CD4-positive, alpha-beta T cell treated with Interleukin-4 for 4 hours (primary cell): ENCODE measurements around the gene ATOH7.
"Not testable (repeated sequence)": the region's sequence is repeated elsewhere in the genome, so short reads cannot be mapped to it uniquely, and the experiment has no call there.

Experiments used
- DNase-seq: peaks from one replicate; pipeline ENCODE4 v3.0.0-alpha.2; 2020

ATOH7 gene

DNA sequence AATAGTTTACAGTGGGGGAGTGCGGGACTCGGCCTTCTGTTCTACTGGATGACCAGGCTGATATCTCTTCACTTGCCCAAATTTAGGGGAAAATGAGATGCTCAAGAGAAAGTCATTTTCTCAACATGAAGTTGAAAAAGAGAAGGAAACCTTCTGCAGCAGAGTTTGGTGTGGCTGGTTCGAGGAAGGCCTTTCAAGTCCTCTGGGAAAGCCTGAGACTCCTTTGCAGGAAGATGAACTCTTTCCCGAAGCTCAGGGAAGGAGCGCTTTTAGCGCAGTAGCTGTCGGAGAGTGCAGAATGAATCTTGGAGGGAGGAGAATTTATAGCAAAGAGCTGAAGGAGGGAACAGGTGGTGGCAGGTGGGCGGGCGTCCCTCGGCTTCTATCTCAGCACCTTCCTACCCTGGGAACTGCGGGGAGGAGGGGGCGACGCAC is at the start of gene ATOH7:
ATOH7 (minus strand) TSS at position 297 of the 435 bp plus-strand sequence. CDS start 436 bp downstream, outside the sequence.
- DNase-seq = no peak

DNA sequence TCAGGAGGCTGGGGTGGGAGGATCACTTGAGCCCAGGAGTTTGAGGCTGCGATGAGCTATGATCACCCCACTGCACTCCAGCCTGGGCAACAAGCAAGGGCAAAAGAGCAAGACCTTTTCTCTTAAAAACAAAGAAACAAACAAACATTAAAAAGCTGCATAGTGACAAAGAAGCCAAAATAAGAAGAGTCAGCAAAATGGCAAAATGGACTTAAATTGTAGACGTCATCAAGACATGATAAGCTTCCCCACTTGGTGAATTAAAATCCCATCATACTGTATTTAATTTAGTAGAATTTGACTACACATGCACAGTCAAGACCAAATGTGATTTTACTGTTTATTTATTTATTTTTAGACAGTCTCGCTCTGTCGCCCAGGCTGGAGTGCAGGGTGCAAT is 48.8 kb upstream of the ATOH7 start:
- no peak for DNase-seq

- DNase-seq = not testable (repeated sequence)
Observed at GRCh38 chr10:68278906-68279753, 47.2 kb upstream of the ATOH7 start.

GRCh38 chr10:68277814-68278213 is 45.9 kb upstream of the ATOH7 start:
- DNase-seq = not testable (repeated sequence)

- no peak for DNase-seq
Observed at GRCh38 chr10:68276224-68276623, 44.3 kb upstream of the ATOH7 start.

- DNase-seq = no peak
Observed at GRCh38 chr10:68275600-68276126, 43.8 kb upstream of the ATOH7 start.

DNA sequence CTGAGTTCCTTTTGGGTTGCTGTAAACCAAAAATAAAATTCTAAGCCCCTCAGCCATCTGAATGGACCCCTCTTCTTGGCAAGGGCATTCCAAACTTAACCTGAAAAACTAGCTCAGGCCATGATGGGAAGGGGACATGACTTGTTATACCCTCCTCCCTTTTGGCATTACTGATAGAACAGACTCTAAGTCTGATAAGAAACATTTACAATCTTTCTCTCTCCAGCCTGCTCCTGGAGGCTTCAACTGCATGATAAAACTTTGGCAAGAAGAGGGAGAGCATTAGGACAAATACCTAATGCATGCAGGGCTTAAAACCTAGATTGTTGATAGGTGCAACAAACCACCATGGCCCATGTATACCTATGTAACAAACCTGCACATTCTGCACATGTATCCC is 40.9 kb upstream of the ATOH7 start:
- no peak for DNase-seq

- DNase-seq = no peak
Observed at GRCh38 chr10:68271196-68271882, 39.4 kb upstream of the ATOH7 start.

DNA sequence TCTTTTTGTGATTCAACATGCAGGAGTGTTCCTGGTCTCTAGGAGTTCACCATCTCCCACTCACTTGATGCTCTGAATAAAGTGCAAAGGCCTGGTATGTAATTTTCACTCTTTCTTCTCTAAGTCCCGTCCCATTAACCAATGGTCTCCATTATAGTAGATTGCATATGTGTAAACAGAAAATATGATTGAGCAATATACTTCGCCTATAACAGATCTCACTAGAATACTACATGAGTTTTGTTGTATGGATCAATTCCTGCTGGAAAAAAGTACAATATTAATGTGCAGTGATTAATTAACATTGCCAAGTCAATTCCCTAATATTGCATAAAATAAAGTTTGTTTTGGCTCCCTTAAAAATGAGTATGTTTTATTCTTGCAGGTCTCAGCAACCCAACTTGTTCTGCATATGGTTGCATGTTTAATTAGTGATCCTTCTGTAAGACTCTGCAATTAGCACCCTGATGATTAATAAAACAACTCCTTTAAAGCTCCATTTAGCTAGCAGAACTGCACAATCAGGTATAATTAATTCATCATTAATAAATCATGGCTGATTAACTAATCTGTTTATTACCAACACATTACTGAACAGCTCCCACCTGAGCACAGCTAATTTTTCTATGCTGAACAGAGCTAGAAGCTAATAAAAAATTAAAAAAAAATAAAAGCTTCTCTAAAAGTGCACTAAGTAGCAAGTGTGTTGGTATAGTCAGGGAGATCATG is 37.8 kb upstream of the ATOH7 start:
- no peak for DNase-seq

DNA sequence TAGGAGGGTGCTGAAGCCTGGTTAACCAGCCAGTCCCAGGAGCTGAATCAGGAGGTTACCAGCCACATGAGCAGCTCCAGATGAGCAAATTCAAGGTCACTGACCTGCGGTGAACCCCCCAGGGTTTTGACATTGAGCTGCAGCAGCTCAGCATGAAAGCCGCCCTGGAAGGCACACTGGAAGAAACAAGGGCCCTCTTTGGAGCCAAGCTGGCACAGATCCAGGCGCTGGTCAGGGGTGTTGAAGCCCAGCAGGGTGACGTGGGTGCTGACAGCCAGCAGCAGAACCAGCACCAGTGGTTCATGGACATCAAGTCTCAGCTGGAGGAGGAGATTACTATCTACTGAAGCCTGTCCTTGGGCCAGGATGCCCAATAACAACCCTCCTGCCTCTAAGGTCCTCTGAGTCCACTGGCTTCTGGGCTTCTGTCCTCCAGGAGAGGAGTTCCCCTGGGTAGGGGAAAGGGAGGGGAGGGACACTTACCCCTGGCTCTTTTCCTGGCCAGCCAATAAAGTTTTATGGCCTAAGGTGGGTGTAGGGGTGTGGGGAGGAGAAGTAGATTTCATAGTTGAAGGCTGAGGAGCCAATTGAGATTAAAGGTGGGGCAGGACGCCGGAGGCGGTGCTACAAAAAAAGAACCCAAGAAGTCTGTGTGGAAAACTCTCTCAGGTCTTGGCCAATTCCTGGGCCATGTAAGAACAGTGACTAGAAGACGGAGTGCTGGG is 29.4 kb upstream of the ATOH7 start:
- no peak for DNase-seq

- DNase-seq = no peak
Observed at GRCh38 chr10:68253346-68253745, 21.4 kb upstream of the ATOH7 start.

DNA sequence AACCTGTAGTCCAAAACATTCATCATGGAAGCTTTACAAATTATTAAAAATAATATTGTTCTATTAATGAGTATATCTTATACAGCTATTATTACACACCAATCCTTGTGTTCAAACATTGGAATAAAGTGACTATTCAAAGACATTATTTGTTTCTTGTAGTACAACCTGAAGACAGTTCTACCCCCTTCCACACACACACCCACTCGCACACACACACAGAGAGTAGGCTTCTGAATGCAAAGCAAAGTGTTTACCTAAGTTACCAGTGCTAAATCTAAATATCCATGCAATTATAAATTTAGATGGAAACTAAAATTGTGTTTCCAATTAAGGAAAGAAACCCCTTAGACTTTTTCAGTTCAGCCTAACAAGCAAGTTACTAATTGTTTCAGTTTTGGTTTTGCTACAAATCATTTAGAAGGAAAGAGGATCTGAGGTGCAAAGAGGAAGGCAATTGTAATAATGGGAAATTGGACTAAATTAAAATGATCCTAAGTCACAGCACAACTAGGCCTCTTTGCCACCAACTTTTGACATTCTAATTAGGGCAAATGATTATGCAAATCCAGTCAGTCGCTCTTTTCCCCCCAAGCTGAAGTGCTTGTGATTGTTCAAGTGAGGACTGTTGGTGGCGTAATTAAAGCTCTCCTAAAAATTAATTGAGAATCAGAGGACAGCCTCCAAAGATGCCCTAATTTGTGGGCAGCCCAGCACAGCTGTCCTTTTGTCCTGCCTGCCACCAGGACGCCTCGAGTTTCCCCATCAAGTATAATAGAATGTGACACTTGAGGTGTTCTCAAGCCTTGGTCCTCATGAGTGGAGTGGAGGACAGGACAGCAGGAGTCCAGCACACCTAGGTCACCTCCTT is 19.9 kb upstream of the ATOH7 start:
- DNase-seq = no peak

DNA sequence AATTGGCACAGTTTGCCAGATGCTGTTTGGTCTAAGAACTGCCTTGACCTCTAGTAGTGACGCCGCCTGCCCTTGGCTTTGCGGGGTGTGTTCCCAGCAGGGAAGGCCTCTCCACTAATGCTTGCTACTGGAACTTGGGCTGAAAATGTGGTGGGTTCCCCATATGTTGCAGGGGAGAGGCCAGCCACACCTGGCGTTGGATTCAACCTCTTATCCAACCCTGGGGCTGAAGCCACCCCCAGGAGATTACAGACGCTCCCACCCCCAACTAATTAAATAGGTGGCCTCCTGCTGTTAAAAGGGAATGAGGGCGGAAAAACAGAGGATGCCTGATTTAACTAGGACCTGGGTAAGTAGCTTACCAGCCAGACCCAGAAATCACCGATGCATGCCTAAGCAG is 19.2 kb upstream of the ATOH7 start:
- no peak for DNase-seq

DNA sequence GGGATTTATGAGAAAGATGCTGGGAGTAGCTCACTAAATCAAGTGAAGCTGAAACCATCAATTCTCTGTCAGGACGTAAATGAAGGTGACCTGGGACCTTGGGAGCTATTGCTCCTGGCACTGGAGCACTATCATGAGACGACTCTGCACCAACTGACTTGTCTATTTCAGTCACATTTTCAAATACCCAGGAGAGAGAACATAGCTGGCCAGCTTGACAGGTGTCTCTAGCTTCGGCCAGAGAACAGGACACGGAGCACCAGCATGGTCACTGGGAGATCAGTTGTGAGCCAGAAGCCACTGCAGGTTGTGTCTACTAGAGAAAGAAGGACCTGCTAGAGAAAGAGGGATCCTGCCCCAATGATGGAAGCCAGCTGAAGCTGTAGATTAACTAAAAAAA is 17.4 kb upstream of the ATOH7 start:
- no peak for DNase-seq

GRCh38 chr10:68247931-68248330 is 16.0 kb upstream of the ATOH7 start:
- no peak for DNase-seq

DNA sequence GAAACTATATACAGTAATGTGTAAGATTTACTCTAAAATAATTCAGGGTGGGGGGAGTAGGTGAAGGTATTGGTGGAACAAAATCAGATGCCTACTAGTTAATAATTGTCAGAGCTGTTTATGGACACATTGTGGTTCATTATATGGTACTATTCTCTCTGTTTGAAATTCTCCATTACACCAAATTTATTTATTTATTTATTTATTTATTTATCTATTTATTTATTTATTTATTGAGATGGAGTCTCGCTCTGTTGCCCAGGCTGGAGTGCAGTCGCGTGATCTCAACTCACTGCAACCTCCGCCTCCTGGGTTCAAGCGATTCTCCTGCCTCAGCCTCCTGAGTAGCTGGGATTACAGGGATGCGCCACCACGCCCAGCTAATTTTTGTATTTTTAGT is 14.5 kb upstream of the ATOH7 start:
- not testable (repeated sequence) for DNase-seq

DNA sequence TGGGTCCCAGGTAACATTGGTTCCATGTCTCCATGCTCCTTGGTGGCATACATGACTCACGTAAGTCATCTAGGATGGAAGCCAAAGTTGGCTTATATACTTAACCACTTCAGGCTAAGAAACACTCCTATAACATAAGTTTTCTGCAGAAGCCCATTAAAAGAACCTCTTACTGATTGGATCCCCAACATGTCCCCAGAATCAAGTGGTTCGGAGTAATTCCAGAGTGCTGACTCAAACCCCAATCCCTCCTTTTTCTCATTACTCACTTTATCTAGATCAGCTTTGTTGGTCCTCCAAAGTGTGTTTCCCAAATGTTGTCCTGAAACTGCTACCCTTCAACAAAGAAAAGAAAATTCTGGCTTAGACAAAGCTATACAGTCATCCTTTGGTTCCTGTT is 10.1 kb upstream of the ATOH7 start:
- DNase-seq = no peak

DNA sequence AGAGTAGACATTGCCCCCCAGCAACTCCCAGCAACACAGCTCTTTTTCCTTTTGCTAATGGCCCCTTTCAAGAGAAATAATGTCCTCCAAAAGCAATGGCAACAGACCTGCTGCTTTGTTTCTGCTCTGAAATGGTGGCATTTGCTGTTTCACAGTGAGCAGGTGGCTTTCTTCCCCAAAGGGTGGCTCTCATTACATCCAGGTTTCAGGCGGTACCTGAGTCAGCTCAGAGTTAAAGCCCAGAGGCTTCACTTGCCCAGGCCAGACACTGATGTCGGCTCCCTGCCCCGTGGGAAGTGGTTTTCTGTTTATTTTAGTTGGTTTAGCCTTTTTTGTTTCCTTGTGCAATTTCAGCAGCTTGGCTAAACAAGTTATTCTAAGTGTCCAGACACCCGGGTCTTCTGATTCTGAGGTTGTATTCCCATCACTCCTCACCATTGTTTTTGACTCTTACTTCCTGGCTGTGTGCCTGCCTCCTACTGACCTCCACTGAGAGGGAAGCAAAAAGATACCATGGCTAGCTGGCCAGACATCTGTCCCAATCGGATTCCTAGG is 7.8 kb upstream of the ATOH7 start:
- DNase-seq = no peak

- DNase-seq = no peak
Observed at GRCh38 chr10:68239069-68239468, 7.2 kb upstream of the ATOH7 start.

DNA sequence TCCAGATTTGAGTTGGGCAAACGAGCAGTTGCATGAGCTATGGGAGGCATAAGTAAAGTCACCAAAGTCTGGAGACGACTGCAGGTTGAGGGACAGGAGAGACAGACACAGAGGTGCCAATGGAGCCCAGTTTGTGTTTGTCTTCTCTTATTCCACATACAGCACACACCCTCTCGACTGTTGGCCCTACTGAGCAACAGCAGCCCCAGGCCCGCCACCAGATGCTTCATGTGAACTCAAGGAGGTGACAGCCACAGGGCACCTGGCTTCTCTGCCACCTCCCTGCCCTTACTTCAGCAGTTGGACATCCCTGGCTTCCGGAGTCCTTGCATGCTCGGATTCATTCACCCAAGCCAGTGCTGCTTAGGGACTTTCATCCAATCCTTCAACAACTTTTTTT is 6.5 kb upstream of the ATOH7 start:
- DNase-seq = no peak

DNA sequence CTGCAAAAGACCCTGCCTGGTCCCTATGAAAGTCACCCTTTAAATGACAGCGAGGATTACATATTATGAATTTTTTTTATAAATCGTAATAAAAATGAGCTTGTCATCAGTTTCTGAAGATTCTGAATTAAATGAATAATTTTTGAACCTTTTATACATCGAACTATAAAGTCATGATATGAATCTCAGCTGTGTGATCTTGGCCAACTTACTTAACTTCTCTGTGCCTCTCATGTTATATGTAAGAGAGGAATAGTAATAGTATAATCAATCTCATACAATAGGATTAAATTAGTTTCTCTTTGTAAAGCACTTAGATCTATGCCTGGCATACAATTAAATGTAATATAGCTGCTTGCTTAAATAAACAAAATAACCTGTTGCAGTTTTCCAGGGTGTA is 5.3 kb upstream of the ATOH7 start:
- DNase-seq = no peak
